HG02970 (cell line): ENCODE data around the gene GRK4.

Experiments
- ATAC-seq: cut with Tn5 transposase; IDR thresholded peaks from one replicate; pipeline ENCODE4 v1.9.1; 2021; ENCODE audit warnings: mild to moderate bottlenecking, moderate library complexity, moderate number of reproducible peaks; ENCODE audit not compliant: unreplicated experiment, low FRiP score

GRK4 gene

DNA sequence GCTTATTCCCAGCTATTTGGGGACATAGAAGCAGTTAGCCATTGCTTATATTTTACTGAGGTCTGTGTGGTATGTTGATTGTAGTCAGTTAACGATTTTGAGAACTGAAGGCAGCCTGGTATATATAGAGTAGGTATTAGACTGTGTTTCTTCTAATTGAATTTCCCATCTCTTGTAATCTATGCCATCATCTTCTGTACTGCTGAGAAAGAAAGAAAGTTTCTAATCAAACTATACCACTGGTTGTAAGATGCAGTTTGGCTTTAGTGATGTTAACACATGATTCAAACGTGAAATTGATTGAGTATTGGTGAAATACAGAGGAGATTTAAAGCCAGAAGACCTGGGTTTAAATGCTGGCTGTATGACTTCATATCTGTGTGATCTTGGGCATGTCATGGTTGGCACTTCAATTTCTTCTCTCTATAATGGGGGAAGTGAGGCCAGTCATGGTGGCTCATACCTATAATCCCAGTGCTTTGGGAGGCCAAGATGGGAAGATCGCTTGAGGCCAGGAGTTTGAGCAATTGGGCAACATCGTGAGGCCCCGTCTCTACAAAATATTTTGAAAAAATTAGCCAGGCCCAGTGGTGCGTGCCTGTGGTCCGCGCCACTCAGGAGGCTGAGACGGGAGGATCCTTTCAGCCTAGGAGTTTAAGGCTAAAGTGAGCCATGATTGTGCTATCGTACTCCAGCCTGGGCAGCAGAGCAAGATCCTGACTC is 122.7 kb downstream of the GRK4 start:
- no peak for ATAC-seq

DNA sequence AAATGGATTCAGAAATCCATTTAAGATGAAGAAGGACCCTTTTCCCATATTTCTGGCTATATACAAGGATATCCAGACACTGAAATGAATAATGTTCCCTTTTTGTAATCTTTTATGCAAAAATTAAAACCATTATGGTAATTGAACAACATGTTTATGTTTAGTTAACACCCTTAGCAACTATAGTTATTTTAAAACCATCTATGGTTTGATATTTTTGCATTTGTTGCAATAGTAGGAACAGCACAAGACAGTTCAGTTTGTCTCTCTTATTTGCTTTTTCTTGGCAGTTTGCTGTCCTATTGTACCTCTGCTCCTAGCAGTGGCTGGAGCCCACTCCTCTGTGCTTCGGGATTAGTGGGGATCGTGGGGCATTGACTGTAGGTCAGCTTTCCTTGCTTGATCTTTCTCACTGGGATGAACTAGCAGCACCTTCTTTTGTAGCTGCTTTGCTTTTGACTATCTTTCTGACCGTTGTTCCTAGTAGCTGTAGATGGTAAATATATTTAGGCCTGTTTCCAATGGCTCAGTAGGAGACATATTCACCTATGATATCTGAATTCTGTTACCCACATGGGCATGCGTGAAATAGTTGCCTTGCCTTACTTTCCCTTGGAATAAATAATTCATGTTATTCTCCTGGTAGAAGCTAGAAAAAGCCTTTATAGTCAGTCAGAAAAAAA is 123.9 kb downstream of the GRK4 start:
- ATAC-seq = no peak
